Mesenteric fat pad (tissue), 1 donor: ENCODE data around the gene ENGASE. TPM values are rescaled to one million over a fixed set of nuclear protein-coding genes. Genes with fewer than 3 reads are reported as not detected.

ENCODE experiments used
- DNase-seq: peaks from one replicate; pipeline ENCODE4 v3.0.0-alpha.2; 2020; ENCODE audit warnings: low spot score
- total RNA-seq: library from RNA; stranded (reverse); fragmentation: NEBNext Ultra II Directional; extraction: Animal tissue kit (Norgen Biotek cat#: 25700); gene quantifications from one replicate; pipeline ENCODE4 v1.2.1, GENCODE V29; 2021
- donor health status: DM: yes; HTN: yes; CAD: no.

Gene ENGASE
- total RNA-seq, 1 donor from 2014 or later: 38.8 TPM

DNA sequence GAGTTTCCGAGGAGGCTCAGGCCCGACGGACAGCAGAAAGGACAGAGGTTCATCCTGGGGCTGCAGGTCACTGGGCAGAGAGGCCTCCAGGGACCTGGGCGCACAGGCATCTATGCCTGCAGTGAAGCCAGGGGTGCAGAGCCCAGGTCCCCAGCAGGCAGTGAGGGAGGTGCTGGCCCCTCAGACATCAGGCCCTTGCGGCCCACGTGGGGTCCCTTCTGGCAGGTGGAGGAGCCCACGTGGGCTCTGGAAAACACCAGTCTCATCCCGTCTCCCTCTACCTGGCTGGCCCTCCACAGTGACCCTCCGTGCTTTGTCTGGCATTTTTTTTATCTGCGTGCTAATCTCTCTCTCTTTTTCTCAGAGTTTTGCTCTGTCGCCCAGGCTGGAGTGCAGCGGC is 36.5 kb downstream of the ENGASE start:
- no peak for DNase-seq

DNA sequence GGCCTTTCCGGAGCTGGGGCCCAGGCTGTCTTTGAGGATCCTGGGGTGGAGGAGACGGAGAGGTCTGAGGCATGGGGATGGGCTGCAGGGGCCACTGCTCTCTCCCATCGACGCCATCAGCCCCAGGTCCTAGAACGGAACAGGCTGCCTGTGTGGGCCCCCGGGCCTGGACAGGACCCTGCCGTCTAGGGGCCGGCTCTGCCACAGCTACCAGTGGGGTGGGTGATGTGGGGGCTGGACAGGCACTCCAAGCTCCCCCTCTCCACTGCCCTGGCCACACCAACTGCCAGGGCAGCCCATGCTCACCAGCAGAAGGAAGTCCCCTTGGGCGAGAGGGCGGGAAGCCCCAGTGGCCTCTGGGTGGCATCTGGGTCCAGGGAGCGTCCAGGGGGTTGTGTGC is 37.8 kb downstream of the ENGASE start:
- no peak for DNase-seq

DNA sequence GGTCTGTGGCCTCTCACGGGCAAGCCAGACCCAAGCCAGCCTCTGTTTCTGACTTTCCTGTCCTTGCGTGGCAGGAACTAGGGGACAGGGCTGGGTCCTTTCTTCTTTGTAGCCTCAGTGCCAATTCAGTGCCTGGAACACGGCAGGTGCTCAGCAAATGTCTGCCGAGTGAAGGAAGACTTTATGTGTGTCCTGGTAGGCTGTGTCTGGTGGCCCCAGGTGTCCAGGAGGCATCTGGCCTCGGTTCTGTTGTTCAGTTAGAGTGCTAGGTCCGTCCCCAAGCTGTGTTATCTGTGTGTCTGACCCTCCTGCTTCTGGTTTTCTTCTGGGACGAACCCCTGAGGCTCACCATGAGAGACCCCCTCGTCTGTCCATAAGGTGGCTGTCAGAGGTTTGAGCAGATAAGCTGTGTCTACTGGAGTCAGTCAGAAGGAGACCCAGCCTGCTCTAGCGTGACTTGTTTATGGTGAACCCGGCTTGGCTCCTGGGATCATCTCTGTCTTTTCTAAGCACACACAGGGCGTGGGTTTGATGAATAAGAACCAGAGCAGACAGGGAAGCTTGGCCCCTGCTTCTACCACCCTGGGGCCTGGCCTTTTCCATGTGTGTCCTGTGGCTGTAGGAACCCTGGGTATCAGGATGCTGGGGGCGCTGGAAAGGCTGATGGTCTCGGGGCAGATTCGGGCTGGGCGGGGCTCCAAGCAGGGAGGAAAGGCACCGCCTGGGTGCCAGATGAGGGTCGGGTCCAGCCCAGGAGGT is 39.3 kb downstream of the ENGASE start:
- no peak for DNase-seq

DNA sequence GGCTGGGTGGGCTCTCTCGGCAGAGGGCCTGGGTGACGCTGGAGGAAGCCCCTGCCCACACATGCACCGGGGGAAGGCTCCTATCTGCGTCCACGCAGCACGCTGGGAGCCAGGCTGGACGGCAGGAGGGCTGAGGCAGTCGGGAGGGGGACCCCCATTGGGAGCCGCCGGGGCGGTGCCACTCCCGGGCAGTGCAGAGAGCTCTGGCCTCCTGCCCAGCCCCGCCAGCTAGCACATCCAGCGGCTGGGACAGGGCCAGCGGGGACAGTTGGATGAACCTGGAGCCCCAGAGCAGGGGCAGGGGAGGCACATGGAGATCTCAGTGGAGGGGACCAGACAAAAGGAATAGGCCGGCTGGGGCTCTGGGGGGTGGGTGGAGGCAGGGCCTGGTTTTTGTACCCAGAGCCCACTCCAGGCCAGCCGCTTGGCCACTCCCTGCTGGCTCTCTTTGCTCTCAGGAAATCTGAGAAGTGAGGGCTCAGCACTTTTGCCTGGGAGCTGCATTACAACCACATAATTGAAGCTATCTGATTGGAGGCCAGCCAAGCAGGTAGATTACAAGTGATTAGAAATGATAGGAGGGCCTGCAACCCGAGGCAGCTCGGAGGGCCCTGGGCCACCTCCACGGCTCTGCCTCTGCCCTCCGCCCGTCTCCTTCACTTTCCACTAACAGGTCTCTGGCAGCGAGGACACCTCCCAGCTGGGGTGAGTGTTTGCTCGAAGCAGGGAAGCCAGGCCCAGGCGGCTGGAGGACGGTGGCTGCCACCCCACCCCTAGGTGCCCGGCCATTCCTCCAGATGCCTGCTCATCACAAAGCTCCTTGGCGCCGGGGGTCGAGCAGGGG is 40.1 kb downstream of the ENGASE start:
- DNase-seq: no peak

DNA sequence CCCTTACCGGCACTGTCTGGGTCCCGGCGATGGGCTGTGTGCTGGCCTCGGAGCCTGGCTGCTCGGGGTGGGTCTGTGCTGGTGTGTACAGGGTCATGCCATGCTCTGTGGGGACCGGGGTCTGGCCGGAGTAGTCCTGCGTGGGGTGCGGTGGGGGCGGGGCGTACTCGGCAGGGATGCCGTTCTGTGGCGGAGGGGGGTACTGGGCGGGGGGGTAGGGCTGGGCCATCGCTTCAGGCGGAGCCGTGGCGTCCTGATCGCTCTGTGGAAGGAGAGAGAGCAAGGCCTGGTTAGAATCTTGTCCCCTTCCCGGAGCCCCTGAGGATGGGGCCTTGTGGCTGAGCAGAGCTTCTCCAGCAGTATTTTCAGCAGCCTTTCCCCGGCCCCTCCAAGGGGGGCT is 40.9 kb downstream of the ENGASE start:
- DNase-seq: no peak

DNA sequence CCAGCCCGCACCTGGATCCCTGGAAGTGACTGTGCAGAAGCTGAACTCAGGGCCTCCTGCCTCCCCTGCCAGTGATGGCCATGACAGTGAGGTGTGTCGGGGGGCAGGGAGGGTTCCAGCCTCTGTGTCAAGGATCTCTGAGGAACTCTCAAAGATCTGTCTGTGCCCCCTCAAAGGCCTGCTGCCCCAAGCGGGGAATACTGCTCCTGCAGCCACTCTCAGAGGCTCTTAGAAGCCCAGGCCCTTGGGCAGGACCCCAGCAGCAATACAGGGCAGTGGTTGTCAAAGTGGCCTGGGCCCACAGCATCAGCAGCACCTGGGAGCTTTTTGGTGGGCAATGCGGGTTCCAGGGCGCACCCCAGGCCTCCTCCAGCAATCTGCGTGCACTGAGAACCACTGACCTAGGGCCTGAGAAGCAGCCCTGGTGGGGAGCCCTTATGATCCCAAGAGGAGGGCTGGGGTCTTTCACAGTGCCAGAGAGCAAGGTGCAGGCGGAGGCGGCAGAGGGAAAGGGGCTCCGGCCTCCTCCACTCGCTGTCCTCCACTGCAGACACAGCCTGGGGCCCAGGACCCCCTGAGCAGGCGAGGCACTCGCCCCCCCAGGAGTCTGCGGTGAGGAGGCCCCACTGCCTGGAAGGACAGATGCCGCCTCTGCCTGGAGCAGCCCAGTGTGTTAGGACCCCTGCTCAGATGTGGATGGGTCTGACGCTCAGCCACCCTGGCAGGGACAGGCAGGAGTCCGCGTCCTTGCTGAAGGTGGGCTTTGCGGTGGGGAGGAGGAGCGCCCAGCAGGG is 42.1 kb downstream of the ENGASE start:
- DNase-seq: no peak

DNA sequence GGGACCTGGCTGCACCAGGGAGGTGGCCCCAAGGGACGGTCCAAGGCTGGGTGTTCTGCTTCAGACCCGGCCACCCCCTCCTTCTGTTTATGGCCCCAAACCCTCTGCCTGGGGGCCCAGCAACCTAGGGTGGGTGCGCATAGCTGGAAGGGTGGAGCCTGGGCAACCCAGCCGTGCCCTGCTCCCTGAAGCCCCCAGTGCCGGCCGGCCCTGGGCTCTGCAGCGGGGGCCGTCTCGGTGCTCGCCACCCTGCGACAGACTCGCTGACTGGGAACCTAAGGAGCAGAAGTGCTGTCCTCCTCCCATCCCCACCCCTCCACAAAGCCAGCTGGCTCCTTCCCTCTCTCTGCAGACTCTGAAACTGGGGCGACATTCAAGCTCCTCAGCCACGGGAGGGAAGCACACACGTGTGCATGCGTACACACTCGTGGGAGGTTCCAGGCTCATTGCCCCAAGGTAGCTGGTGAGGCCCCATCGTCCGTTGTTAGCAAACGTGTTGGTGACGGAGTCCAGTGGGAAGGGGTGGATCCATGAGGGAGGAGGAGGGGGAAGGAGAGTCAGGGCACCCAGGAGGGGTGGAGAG is 43.4 kb downstream of the ENGASE start:
- no peak for DNase-seq

DNA sequence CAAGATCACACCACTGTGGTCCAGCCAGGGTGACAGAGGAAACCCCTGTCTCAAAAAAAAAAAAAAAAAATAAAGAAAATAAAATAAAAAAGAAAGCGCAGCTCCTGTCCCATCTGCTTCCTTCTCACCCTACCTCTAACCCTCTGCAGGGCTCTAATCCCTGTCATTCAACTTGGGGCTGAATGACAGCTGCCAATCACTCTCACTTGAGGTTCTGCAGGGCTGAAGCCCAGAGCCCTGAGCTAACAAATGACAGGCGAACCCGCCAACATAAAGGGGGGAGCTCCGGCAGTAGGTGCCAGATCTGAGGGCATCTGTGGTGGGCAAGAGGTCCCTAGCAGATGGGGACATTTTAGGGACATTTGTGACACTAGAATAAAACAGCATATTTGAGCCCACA is 44.3 kb downstream of the ENGASE start:
- DNase-seq: no peak

DNA sequence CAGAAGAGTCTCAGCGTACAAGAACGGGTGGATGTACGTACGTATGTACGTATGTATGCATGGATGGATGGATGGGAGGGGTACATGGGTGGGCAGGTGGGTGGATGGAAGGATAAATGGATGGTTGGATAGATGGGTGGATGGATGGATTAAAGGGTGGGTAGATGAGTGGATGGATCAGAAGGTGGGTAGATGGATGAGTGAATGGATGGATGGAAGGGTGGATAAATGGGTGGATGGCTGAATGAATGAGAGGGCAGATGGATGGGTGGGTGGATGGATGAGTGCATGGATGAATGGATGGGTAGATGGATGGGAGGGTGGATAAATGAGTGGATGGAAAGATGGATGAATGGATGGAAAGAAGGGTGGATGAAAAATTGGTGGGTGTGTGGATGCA is 45.6 kb downstream of the ENGASE start:
- no peak for DNase-seq

DNA sequence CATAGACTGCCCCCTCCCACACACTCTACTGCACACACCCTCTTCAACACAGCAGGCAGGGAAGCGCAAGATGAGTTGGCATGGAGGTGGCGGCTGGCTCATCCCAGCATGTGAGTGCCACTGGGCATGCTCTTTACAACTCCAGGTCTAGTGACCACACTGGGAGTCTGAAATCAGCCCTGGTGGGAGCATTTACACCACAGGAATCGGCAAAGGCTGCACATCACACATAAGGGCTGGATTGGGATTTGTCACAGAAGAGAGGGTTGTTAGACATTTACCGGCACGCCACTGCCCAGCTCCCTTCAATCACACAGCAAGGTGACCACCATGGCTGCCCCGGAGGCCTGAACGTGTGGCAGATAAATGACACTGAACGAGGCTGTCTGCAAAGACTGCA is 49.4 kb downstream of the ENGASE start:
- DNase-seq: no peak

DNA sequence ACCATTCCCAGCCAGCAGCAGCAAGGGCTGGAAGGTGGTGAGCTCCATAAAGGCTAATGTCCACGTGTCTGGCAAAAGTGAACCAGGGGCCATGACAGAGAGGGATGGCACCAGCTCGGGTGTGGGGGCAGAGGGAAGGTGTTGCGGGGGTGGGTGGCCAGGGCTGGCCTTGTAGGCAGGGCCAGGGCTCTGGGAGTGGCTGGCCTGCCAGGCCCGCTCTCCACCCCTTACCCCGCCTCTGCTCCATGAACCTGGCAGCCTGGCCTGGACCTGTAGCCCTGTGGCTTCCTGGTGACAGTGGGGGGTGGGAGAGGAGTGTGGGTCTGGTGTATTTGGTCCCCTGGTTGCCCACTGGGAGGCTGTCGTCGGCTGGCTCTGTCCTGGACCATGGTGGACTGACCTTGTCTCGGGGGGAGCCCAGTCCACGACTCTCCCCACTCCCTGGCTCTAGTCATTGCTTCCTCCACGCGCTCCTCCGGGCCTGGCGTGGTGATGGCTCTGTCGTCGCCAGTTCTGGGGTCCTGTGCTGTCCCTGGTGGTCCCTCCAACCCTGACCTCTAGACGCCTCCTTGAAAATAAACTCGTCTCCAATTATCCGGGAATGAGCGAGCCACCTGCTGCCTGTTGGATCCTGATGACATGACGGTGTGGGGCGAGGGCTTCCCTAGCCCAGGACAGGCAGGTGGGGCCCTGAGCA is 50.0 kb downstream of the ENGASE start:
- DNase-seq: no peak

DNA sequence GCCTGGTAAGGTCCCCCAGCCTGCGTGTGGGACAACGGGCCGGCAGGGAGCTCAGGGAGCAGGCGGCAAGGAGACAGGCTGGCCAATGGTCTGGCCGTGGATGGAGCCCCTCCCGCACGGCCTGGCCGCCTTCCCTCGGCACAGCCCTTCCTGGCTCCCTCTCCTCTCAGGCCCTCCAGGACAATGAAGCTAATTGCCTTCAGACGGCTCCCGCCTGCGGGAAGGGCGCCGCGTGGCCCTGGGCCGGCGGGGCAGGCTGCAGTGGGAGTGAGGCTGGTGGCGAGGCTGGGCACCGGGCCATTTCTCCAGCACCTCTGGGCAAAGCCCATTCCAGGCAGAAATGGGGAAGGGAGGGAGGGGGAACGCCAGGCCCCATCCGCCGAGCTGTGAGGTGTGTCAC is 50.9 kb downstream of the ENGASE start:
- DNase-seq: no peak

DNA sequence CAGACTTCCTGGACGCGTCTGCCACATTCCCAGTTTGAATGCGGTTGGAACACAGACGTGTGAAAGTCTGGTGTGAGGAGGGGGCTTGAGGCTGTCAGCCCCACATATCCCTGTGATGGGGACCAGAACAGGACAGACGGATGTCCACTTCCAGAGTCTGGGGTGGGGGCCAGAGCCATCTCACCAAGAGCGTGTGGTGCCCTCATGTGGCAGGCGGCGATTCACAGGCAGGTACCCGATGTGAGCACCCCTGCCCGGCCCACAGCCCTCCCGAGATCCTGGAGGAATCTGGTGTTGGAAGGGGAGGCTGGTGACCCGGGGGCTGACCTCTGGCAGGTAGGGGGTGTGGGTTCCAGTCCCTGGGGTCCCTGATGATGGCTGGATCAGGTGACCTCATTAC is 51.5 kb downstream of the ENGASE start:
- no peak for DNase-seq

DNA sequence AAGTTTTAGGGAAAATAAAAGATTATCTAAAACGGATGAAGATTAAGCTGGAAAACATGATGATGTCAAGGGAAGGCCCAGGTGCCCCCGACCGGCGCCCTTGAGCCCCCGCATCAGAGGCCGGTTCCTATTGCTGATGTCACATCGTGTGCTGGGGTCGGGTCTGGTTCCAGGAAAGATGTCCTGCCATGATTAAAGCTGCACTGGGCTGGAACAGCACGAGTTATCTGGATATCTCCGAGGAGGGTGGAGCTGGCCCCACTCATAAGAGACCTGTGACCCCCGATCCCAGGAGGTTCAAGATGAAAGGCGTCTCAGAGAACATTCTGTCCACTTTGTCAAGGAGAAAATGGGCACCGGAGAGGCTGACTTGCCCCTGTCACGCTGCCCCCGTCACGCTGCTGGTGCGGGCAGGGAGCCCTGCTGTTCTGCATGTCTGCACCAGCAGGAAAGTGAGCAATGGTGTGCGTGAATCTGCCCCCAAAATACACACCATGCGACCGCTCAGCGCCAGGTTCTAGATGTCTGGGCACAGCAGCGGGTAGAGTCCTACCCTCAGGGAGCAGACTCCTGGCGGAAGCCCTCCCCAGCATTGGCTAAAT is 53.0 kb downstream of the ENGASE start:
- no peak for DNase-seq

DNA sequence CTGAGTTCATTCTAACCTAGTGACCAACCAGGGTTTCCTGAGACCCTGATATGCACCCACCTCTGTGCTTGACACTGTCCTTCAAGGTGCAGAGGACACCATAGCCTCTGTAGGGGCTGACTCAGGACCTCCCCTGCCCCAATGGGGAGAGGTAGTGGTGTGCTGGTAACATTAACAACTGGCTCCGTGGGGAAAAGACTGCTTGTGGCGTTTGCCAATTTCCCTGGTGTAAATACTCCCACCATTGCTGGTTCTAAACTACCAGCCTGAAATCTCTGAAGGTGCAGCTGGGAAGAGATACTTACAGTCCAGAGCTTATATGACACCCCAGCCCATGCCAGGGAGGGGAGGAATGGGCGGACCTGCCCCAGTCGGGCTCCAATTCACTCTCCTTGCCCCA is 54.9 kb downstream of the ENGASE start:
- DNase-seq: no peak

DNA sequence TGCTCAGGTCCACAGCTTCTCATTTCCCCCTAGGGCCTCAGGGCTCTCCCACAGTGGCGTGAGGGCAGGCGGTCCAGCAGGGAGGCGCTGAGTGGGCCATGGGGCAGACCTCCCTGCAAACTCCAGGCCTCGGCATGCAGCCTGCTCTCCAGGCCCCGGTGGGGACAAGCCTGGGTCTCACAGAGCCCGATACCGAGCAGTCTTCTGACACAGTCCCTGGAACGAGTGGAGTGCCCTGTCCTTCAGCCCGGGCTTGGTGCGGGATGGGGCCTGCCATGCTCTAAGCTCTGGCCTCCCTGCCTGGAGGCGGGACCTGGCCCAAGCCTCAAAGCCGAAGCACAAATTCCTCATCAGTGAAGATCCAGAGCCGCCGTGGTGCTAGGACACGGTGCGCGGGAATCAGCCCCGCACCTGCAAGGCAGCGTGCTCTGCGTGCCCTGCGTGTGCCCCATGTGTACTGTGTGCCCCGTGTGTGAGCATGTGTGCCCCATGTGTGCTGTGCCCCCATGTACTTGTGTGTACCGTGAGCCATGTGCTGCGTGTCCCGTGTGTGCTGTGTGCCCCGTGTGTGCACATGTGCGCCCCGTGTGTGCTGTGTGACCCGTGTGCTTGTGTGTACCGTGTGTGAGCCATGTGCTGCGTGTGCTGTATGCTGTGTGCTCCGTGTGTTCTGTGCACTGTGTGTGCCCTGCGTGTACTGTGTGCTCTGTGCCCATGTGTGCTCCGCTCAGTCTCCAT is 56.1 kb downstream of the ENGASE start:
- no peak for DNase-seq

DNA sequence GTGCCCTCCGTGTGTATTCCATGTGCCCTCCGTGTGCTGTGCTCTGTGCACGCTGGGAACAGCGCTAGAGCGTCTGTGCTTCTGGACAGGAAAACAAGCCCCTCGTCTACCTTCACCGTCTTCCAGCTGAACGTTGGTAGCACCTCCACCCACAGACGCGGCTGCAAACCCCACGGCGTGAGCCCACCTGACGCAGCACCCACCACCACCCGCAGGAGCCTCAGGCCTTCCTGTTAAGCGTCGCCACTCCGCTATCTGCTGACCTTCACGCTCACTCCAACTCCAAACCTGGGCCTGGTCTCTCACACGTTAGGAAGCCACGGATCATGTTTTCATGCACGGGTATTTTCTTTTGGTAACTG is 56.6 kb downstream of the ENGASE start:
- no peak for DNase-seq

DNA sequence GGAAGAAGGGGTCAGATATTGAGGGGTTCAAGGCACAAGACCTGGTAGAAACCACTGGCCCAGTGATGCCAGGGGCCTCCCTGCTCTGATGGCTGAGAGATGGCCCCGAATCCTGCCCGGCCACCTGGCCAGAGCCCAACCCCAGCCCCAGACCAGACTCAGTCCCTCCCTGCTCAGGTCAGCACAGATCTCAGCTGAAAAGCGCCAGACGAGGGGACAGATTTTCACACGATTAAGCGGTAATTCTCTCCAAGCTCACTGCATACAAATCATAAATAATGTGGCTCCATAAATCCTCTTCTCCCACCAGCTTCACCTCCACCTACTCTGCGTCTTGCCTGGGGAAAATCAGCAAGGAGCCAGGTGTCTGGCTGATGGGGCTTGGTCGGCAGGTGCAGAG is 57.1 kb downstream of the ENGASE start:
- DNase-seq: no peak

DNA sequence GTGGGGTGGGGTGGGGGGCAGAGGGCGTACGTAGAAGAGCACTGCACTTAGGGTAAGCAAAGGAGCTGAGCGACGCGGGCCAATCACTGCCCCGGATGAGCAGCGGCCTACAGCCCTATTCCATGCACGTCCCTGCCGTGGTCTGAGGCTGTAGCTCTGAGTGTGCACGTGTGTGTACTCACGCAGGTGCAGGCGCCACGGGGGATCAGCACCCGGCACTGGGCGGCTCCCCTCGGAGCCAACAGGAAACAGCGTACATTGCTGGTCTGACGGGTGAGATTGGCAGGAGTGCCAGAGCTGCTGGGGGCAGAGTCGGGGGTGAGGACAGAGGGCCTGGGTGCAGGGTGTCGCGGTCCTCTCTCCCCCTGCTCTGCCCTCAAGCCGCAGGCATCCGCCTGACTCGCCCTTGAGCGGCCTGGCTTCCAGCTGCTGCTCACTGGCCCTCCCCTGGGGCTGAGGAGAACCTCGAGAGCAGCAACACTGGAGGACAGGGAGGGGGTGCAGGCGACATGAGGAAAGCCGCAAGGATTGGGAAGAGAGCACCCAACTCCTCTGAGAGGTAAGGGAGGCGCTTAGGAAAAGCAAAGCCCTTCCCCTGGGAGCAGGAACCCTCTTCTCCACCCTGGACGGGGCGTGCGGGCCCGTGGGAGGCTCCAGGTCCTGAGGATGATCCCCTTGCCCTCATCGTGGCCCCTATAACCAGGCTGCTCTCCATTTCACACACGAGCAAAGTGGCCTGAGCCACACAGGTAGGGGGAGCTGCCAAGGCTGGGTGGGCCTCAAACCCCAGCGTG is 57.8 kb downstream of the ENGASE start:
- no peak for DNase-seq
